GM19023 (cell line): ENCODE data around the gene CMTM7.
A peak's percentile ranks its signal among the peaks of the same experiment; 100 is the strongest.

Experiments used
- ATAC-seq: cut with Tn5 transposase; IDR thresholded peaks from one replicate; pipeline ENCODE4 v1.9.1; 2021; ENCODE audit warnings: mild to moderate bottlenecking, moderate library complexity; ENCODE audit not compliant: unreplicated experiment

CMTM7 gene

DNA sequence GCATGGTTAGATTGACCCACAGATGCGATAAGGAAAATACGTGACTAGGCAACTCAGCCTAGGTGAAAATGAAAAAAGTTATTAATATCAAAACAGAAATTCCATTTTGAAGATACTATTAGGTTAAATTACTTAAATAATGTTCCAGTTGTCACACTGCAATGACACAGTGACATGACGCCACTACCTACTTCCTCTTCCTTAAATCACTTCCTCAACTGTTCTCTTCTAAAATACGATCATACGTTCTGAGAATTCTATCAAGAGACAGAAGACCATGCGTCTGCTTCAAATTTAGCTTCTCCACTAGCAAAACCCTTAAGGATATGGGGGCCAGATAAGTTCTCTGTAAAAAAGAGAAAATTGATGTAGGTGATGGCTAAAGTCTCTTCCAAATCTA lies 92.8 kb downstream of the CMTM7 start:
- no peak for ATAC-seq

DNA sequence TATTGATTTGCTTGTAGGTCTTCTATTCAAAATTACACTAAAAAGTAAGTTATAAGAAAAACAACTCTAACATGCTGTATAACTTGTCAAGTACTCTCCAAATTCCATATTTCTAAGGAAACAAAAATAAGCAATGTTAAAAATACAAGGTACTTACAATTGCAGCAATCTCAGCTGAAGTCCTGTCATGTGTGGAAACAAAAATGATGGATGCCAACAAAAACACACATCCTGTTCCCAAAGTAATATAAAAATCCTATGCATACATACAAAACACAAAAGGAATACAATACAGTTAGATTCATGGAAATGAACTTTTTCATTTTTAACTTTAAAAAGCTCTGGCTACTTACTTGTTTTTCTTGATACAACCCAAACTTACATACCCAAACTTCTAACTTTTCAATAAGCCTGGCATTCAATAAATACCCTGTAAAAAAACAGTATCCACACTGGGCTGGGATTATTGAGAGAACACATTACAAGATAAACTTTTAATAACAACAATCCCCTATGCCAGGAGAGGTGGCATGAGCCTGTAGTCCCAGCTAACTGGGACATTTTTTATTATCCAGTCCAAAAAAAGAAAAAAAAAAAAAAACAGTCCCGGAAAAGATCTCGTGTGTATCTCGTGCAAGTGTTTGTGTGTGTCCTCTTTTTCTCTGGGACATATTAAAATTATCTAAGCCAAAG lies 96.3 kb downstream of the CMTM7 start:
- no peak for ATAC-seq

DNA sequence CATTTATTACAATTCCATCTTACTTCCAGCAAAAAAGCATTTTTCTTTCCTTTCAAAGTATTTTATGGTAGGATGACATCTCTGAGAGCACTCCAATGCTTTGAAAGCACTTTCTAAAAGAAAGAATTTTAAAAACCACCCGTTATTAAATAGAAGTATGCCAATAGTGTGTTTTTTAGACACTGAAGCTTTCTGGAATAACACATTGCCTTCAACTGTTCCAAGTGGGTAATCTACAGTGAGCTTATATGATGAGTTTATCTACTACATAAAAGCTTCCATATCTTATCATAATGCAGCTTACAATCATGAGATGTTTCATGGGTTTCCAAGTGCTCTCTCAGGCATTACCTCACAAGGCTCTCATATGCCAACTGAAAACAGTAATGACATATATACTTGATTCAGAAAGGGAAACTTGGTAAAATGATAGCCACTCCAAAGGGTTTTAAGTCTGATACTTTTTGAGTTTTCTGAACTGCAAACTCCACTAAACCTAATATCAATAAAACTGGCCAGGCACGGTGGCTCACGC lies 96.9 kb downstream of the CMTM7 start:
- ATAC-seq = no peak

DNA sequence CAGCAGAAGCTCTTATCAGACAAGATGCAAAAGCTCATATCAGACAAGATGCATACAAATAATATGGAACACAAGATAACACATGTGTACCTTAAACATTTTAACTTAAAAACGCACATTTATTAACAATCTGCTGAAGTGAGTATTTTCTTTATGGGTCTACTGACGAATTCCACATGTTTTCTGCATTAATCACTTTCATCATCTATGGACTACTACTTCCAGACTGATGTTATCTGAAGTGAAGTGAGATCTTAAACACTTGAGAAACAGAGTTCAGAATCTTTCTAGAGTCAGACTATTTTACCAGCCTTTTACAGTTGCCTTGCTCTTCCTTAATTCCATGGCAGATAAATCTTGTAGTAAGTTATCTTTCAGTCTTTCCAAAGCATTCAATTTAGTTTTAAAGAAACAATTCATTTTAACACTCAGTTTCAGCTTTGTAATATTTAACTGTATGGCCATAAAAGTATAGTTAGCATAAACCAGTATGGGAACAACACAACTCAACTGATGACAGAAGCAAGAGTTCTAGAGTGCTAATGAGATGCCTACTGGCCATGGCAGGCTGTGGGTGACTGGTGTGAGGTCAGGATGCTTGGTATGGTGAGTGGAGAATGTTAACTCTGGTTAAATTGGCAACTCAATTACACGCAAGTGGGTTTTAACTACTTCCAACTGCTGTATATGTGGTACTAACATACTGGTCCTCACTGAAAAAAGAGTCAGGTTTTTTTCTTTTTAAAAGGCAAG lies 101.2 kb downstream of the CMTM7 start:
- ATAC-seq = no peak

DNA sequence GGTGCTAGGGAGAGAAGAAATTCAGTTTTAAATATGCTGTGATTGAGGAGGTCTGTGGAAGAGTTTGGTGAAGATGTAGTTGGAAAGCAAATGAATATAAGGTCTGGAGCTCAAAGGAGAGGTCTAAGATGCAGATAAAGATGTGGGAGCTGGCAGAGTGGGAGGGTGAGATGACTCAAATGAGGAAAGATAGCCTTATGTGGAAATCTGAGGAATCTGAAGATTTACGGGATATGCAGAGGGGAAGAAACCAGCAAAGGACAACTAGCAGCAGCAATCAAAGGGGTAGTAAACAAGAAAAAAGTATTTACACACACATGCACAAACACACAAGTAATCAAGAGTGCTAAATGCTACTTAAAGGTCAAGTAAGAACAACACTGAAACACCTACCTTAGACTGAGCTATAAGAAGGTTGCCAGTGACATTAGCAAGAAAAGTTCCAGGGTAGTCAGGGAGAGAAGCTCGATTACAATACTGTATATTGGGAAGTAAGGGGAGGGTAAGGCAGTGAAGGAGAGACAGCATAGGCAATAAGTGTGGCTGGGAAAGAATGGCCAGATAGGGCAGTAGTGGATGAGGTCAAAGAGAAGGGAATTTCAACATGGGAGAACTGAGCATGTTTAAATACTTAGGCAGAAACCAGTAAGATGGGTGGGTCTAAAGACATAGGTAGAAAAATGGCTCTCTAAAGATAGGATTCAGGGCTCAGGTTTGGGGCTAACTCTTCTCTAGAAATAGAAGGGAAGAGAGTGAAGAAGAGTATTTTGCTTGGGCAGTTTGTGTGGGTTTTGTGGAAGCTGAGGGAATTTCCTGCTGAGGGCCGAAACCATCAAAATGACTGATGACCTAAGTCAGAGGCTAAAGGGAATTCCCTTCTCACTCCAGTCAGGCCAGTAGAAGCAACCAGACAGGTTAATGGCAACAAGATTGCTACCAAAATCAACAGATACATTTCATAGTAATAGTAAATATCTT lies 102.1 kb downstream of the CMTM7 start:
- ATAC-seq = peak; percentile 86

DNA sequence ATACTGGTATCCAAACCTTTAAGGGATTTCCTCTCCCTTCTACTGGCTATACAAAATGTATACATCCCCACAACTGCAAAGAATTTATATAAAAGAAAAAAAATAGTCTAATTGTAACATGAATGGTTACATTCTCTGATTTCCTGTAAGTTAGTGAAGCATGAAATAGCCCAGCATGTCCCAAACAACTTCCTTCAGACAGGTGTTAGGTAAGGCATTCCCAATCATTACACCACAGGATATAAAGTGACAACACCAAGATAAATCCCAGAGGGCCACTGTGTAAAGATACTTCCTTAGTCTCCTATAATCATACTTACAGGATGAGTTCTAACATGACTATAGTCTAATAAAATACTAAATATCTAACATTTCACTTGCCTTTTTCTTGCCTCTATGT lies 103.4 kb downstream of the CMTM7 start:
- no peak for ATAC-seq

DNA sequence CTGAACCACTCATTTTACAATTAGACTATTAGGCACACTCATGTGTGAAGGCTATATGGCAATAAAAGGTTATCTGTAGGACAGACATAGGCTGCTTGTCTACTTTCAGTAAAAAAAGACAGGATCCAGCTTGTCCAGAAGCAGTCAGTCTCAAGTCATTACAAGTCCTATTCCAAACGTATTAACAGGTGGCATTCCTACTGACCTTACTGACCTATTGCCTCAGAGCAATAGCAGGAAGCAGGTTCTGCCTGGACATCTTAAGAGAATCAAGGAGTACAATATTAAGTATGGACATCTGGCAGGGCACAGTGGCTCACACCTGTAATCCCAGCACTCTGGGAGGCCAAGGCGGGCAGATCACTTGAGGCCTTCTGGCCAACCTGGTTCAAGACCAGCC lies 104.0 kb downstream of the CMTM7 start:
- no peak for ATAC-seq

DNA sequence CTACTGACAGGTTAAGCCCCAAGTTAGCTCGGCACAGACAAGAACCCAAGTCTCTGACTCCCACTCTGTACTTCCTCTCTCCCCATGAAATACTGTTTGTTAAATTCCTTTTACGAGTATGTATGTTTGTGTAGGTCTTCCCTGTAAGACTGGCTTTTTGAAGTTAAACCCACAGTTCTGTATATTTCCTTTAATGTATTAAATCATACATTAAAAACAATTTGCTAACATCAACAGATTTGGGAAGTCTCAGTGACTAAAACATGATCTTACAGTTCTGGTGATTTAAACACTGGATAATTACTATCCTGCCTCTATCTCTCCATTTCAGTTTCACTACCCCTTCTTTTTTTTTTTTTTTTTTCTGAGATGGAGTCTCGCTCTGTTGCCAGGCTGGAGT lies 106.6 kb downstream of the CMTM7 start:
- no peak for ATAC-seq

DNA sequence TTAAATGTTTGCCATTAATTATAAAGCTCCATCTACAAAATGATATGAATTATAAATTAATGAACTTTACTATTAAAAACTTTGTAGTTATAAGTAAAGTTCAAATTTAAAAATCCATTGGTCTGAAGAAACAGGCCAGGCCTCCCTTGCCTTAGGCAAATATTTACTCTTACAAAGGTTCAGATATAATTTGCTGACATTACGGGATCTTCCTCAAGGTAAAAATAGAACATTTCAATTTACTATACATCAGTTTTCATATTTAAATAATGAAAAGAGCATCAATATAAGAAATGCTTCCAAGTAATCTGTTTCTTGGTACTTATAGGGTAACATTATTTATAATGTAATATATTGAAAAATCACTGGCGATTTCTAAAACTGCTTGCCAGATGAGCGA lies 107.3 kb downstream of the CMTM7 start:
- no peak for ATAC-seq

DNA sequence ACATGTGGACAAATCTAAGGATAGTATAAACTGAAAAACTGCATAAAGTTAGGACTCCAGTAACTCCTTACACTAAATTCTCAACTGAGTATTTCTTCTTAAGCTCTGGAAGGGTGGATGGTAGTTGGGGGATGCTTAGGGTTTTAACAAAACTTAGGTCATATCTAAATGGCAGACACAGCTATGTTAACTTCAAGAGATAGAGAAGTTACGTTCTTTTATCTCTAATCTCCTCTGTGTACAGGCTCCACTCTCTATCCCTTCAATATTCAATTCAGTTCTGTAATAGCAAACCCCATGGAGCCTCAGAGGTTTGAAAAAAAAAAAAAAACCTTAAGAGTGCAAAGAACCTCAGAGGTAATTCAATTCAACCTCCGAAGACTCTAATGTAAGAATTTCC lies 107.9 kb downstream of the CMTM7 start:
- ATAC-seq = no peak

DNA sequence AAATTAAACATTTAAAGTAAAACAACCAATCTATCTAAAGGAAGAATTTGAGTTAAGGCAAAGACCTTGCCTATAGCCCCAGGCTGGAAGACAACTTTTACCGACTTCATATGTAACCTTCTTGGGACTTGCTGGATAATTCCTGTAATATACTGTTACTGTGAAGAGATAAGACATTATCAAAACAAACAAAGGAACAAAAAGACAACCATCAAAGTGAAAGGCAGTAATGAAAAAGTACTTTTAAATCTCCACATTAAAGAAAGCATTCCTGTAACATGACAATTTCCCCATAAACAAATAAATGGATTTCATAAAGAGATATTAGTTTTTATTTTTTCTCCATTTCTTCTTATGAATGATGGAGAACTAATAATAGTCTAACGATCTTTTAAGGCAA lies 108.6 kb downstream of the CMTM7 start:
- ATAC-seq = no peak

DNA sequence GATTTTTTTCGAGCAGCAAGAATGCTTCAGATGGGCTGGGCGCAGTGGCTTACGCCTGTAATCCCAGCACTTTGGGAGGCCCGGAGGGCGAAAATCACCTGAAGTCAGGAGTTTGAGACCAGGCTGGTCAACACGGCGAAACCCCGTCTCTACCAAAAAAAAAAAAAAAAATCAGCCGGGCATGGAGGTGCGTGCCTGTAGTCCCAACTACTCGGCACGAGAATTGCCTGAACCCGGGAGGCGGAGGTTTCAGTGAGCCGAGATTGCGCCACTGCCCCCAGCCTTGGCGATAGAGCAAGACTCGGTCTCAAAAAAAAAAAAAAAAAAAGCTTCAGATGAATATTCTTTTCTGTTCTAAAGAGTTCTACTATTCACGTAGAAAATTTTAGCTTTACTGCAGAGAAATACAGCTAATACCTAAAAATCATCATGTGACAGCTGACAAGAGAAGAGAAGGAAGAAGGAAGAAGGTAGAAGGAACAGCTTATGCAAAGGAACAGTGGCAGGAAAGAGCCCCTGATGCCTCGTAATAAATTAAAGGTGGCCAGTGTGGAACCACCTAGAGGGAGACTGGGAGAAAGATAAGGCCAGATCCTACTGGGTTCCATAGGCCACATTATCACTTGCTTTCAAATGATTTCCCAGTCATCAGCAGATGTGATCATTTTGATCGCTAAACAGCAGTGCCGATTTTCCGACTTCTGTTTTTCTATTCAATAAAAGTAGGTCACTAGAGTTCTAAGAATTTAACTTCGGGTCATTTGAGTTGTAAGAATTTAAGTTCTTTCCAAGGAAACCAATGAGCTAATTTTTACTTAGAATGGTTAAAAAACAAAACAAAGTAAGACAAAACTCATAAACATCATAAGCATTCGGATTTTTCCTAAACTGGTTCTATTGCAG lies 109.5 kb downstream of the CMTM7 start:
- ATAC-seq = no peak

DNA sequence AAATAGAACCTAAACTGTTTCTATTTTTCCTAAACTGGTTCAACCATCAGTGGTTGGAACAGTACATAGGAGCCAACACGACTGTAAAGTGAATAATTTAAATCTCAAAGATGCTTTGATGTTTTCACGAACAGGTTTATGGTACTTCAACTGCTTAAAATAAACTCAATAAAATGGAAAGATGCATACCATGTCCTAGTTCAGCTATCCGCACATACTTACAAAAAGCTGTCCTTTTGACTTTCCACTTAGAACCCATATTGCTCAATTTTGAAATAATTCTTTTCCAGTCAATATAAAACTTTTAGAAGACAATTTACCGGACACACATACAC lies 110.1 kb downstream of the CMTM7 start:
- no peak for ATAC-seq

DNA sequence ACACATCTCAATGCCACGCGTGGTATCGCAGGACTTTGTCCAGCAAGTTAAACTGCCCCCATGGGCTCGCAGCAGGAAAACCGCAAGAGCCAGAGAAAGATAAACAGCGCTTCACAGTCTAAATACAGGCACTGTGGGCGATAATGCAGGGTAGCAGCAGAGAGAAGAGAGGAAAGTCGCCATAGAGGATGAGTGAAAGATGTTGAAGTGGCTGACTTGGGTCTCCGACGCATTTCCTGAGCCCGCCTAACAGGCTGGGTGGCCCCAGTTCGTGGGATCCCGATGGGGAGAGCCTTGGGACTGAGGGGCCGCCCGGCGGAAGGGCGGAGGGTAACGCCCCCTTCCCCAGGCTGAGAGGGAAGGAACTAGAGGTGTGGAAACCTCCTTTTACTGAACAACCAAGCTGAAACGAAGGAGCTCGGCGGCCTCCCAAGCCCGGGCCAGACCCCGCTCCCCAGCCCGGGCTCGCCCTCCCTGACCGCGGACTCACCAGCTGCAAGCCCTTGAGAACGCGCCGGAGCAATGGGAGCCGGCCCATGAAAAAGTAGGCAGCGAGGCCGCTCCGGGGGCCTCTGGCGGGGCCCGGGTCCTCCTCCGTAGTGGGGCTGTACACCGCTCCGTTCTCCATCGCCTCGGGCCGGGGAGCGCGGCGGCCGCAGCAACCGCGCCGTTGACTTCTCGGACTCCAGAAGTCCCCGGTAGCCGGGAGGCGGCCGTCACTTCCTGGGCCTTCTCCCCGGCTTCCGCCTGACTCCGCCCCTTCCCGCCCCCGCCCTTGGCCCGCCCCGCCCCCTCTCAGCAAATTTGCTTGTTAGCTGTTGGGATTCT lies 110.7 kb downstream of the CMTM7 start, which contains the start of gene CMTM6:
TSS of gene CMTM6 (minus strand) at position 735 of the 828 bp plus-strand sequence. CDS start at position 628, 107 bp downstream.
- ATAC-seq = peak; percentile 88

DNA sequence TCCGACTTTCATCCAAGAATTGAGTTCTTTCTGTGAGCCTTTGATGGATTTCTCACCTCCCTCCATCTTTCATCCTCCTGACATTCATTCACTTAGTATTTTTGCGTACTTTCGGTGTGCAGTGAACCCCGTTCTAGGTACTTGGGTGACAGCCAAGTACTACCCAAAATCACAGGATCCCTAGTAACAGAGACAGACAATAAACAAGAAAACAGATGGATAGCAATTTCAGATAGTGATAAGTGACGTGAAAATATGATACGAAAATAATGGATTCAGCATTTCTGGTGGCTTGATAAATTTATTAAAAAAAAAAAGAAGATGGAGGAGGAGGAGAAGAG lies 111.3 kb downstream of the CMTM7 start:
- ATAC-seq = peak; percentile 18
